HG03354 (cell line): Measurements from ENCODE around the gene MRPS9.

Experiments
- ATAC-seq: cut with Tn5 transposase; IDR thresholded peaks from one replicate; pipeline ENCODE4 v1.9.1; 2021; ENCODE audit warnings: mild to moderate bottlenecking; ENCODE audit not compliant: unreplicated experiment, poor library complexity, severe bottlenecking

Gene MRPS9

DNA sequence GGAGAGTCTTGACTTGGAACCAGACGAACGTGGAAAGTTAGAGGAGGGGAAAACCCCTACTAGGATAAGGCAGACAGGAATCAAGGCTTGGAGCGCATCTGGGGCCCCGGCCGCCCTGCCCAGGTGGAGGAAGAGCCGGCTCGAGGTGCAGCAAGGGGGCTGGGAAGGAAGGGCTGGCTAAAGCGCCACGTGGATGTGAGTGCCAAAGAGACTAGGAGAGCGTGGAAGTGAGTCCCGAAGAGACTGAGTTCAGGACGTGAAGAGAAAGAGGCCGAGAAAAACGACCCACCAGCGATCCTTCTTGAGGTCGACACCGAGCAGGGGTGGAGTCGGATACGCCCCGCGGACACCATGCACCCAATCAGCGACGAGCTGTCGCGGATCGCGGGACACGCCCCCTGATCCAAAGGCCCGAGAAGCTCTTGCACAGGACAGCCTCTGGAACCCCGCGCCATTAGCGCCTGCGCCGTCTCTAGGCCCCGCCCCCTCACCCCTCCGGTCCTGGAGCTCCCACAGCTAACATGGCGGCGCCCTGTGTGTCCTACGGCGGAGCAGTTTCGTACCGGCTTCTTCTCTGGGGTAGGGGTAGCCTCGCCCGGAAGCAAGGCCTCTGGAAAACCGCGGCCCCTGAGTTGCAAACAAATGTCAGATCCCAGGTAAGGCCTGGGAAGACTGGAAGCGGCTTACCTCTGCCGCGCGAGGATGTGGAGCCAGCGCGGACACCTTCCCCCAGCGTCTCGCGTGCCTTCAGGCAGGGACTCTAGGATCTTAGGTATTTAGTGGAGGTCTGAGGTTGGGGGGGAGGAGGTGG is at the start of gene MRPS9:
MRPS9 (plus strand) TSS at position 498 of the 811 bp plus-strand sequence; CDS start at position 522, 24 bp downstream.
- peak; percentile 100 for ATAC-seq

DNA sequence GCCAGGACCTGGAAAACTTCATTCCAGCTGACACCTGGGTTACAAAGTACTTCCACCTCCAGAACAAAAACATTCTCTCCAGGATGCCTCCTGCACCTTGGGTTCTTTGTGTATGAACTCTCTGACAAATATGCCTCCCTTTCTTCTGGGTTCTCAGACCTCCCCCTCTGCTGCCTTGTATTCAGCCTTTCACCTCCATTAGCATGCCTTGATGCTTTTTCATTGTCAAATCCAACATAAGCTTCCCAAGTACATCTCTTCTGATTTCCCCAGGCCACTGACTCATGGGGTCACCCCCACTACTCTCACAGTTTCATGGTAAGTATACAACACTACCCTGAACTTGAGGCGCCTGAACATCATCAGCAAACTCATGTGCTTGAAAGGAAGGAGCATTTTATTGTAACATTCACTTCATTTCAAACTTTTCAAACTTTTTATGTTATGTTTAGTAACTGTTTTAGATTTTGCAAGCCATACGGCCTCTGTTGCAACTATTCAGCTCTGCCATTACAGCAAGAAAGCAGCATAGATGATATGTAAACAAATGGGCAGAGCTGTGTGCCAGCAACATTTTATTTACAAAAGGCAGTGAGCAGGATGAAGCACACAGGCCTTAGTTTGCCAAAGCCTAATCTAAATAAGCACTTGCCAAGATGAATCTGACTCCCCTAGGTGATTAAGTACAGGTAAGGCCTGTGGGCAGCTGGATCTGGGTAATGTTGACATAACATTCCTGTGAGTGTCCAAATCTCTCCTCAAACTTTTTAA is 32.5 kb upstream of the MRPS9 start:
- no peak for ATAC-seq

DNA sequence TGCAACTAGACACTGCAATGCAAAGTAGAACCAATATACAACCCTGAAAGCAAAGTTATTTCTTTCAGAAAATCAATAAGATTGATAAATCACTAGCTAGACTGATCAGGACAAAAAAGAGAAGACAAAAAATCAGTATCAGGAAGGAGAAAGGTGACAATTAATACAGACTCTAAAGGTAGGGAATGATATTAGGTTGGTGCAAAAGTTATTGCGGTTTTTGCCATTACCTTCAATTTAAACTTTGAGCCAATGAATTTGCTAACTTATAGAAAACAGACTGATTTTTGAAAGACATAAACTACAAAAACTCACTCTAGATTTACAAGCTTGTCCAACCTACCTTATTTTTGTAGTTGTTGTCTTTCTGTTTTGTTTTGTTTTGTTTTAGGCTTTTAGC is 30.5 kb upstream of the MRPS9 start:
- ATAC-seq = no peak

DNA sequence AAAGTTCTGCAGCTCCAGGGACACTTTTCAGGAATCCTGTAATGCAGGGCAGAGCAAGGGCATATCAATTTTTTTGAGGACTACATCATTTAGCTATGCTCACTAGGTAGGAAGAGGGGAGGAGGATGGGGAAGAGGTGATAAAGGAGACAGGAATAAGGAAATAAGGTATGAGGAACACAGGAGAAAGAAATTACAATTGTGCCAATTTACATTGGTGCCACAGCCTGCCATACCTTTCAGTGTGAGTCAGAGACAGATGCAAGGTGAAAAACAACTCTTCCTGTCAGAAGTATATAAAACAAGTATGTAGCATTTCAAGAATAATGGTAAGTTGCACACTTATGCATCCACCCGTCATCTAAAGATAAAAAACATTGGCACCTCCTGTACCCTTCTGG is 5.4 kb upstream of the MRPS9 start:
- ATAC-seq = no peak

DNA sequence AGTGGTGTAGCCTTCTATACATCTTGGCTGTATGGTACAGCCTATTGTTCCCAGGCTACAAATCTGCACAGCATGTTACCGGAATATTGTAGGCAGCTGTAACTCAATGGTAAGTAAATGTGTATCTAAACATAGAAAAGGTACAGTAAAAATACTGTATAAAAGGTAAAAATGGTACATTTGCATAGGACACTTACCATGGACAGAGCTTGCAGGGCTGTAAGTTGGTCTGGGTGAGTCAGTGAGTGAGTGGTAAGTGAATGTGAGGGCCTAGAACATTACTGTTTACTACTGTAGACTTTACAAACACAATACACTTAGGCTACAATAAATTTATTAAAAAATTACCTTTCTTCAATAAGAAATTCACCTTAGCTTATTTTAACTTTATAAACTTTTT is 3.7 kb upstream of the MRPS9 start:
- ATAC-seq = no peak

DNA sequence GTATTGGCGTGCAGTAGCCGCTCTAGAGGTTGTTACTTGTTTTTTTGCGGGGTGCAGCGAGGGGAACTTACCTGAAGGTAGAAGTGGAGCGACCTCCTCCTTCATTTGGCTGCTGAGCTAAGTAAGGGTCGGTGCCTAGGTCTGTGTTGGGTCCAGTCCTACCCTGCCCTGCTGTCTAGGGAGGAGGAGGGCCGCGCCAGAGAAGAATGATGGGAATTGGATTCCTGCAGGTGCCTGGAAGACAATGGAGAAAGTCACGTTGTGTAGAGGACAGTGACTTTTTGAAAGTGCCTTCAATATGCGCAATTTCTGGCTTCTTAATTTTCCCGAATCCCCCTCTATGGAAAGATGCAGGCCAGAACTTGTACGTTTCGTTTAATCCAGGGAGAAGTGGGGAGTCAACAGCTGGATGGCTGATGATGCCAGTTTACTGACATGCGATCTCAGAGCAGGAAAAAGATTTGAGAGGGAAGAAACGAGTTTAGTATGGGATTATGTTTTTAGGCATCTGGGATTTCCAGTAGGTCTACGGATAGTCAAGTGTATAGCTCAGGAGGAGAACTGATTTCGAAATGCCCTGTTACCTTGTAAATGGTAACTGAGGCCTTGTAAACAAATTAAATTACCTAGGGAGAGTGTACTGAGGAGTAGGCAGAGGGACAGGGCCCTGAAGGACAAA is 653 bp downstream of the MRPS9 start:
- ATAC-seq = no peak

DNA sequence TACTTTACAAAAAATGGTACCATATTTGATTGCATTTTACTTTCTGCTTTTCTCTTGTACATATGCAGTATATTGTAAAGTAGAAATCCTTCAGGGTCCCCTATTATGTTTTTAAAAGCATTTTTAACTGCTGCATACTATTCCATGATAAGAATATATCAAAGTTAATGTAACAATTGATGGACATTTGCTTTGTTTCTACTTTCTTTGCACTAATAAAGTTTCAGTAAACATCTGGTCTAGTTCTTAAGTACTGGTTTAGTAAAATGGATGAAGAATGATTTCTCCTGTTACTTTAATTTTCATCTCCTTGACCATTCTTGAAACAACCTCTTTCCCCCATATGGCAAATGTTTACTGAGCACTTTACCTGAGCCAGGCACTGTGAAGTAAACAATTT is 1.7 kb downstream of the MRPS9 start:
- ATAC-seq = no peak

DNA sequence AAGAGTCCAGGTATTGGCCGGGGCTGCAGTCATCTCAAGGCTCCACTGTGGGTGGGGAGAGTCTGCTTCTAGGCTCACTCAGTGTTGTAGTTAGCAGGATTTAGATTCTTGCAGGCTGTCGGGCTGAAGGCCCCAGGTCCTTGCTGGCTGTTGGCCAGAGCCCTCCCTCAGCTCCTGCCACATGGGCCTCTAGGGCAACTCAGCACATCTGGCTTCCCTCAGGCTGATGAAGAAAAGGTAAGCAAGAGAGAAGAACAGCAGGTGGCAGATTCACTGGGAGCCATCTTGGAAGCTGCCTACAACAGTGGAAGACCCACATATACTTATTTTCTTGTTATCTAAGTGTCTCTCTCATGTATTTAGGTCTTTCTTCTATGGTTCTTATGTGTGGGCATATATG is 4.3 kb downstream of the MRPS9 start:
- no peak for ATAC-seq

DNA sequence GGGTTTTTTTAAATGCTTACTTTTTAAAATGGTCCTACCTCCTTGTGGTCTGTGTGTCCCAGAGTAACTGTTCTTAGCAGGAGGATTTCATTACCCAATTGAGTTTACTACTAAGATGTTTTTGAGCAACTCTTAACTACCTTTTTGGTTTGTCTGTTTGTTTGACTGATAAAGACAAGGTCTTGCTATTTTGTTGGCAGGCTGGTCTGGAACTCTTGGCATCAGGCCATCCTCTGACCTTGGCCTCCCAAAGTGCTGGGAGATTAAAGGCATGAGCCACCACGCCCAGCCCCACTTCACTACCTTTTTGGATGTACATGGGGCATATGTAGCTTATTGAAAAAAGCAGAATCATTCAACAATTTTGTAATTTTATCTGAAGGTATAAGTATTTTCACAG is 14.9 kb downstream of the MRPS9 start:
- ATAC-seq = no peak

DNA sequence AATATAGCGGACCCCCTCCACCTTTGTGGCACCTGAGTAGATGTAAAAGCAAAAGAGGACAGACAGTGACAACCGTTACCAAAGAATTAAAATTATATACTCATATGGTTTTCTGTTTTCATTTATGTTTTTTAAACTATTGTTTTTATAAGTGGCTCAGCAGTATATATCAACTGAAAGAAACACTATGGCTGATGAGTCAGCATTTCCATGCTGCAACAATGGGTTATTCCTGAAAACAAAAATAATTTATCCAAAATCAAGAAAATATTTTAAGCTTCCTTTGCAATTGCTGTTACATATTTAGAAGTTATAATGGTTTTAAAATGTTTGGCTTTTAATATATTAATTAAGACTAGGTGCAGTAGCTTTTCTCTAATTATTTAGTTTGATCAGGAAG is 17.7 kb downstream of the MRPS9 start:
- ATAC-seq = no peak

DNA sequence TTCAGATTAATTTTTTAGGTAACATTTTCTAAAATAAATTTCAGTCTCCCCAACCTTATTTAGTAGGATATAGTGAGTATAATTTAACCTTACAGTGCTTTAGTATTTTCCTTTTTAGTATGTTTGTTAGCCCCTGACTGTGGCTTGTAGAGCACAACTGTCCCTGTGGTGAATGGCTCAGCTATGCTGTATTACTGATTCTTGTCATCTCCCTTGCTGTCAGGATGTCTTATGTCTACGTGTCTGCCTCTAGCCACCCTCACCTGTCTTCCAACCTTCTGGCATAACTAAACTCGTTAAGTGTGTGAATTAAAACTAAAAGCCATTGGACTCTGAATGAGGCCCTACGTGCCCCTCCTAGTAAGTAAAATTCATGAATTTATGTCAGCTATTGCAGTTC is 18.4 kb downstream of the MRPS9 start:
- no peak for ATAC-seq

DNA sequence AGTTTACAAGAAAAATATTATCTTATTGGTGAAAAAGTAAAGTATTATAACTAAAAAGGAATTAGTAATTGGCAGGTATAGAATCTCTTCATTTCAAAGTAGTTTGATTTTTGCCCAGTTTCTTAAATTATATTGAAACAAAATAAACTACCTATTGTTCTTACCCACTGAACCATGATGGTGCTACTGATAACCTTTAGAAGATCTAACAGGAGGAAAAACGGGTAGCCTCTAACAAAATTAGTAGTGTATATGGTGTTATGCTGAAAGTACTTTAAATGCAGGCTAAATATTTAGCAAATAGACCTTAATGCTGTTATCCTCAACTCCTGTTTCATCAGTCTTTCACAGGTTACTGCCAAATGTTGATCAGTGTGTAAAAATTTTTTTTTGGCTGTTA is 19.1 kb downstream of the MRPS9 start:
- ATAC-seq = no peak

DNA sequence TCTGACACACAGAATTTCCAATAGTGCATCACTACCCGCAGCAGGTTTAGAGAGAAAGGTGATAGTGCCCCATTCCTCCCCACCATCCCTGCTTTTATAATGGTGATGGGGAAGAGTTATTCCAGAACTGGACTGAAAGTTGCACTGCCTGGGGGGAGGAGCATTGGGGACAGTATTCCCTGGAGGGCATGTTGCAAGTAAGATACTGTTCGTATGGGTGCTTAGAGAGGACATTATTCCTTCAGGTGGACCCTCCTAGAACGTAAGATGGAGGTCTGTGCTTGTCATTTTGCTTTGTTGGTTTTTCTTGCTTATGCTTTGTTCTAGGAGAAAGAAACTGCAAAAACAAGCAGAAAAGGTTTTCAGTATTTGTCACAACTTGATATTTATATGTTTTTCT is 23.7 kb downstream of the MRPS9 start:
- ATAC-seq = no peak

DNA sequence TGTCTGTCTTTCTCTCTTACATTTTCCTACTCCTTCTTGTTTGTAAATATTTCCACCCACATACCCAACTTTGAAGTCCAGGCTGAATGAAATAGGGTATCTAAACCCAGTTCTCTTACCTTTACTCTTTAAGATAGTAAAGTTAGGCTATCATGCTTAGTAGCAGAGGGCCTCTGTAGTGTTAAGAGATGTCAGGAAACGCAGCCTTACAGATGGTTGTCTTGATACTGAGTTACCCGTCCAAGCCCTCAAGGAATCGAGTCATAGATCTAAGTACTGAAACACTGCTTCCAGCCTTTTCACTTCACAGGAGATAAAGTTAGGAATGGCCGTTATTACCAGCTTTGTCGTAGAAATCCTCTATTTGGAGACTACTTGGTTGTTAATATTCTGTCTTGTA is 24.3 kb downstream of the MRPS9 start:
- no peak for ATAC-seq

DNA sequence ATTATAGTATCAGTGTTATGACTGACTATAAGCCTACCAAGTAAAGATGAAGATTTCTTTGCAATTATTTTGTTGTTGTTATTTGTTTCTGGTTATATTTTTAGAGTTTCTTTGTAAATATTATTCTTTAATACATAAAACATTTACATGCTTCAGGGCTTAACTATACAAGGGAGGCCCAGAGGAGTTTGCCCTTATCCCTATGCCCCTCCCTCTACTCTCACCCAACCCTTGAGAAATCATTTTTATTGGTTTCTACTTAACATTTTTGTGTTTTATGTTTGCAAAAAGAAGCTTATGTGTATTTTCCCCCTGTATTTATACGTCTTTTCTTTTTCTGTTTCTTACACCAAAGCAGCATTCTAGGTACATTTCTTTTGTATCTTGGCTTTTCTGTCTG is 30.5 kb downstream of the MRPS9 start:
- no peak for ATAC-seq

DNA sequence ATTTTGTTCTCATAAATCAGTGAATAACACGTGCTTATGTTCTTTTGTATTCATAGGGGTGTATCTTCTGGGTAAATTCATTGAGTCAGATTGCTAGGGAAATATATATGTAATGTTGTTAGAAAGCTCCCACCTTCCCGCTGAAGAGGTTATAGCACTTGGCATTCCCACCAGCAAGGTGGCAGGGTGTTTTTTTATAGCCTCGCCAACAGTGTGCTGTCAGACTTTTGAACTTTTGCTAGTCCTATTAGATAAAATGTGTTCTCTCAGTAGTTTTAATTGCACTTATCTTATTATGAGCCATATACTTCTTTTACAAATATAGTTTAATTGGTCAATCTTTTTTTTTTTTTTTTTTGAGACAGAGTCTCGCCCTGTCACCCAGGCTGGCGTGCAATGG is 31.0 kb downstream of the MRPS9 start:
- no peak for ATAC-seq

DNA sequence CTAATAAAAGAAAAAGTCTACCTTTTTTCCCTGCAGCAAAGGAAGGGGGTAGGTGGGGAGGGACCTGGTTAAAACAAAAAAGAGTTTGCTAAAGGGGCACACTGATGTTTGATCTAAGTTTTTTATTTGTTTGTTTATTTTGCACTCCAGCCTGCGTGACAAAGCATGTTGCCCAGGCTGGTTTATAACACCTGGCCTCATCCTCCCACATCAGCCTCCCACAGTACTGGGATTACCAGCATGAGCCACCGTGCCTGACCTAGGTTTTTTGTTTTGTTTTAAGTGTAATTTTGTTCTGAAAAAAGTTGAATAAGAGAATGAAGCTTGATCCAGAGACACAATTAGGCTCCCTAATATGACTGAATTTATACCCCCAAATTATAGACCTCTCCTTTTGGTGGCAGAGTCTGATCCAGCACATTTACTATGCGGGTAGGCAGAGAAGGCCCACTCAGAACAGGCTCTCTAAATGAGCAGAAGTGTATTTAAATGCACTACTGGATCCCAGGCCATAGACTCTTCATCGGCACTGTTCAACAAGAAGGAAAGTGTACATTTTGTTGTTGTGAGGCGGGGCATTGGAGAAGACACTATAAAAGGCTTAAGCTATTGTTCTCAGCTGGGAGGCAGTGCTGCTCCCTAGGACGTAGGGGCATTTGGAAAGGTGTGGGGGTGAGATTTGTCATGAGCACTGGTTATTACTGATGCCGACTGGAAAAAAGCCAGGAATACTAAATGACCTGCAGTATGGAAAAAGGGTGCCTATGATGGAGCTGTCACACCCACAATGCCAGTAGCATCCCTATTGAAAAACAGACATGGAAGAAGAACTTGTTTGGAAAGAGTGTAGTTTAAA is 32.4 kb downstream of the MRPS9 start:
- no peak for ATAC-seq

DNA sequence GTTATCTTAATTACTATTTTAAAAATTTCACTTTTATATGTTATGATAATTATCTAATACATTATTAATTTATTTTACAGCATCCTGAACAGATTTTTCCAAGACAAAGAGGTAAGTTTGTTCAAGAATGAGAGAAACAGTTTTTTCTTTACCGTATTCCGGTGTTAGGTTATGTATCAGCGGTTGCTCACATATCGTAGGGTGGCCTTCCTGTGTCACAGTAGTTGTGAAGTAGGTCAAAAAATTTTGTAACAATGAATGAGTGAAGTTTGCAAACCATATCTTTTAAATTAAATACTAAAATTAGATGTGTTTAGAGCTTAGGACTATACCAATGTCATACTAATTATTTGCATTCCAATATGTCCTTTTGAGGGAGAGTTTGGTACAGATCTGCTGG is 33.5 kb downstream of the MRPS9 start:
- ATAC-seq = no peak

DNA sequence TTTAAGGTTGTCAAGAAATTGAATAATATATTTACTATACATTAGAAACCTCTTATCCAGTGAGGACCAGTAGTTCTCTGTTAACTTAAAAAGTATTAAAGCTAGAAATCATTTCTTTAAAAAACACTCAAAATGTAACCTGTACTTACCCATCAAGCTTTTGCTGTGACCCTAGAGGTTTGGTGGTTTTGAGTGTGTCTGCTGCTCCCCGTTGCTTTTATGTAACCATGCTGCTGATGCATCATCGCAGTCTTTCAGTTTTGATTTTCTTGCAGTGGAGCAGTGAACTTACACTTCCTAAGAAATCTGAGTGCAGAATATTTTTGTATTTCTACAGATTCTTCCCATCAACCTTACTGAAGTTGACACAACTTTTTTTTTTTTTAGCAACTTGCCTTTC is 34.2 kb downstream of the MRPS9 start:
- ATAC-seq = peak; percentile 73

DNA sequence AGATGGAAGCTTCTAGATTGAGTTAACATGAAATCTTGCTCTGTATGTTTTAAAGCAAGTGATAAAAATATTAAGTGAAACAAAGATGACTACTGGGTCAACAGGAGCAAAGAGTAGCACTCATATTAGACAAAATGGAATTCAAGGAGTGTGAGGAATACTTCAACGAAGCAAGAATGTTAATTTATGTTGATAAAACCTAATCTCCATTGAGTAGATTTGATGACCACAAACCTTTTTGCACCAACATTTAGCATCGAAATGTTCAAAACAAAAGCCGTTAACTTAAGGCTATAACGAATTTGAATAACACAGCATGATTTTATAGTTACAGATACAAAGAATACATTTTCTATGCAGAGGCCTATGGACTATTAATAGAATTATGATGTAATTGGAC is 35.7 kb downstream of the MRPS9 start:
- ATAC-seq = no peak
